DND-41 (cell line): ENCODE measurements around the gene PDIK1L.

Source experiments
- ATAC-seq: fragments of 200-7000 bp; cut with Tn5 transposase; 3 replicates; pipeline ENCODE4 v1.9.1; 2021; ENCODE audit warnings: low read depth; ENCODE audit not compliant: insufficient read depth
- DNase-seq: peaks from one replicate; pipeline ENCODE4 v3.0.0-alpha.2; 2020
- H2AFZ ChIP-seq: 2 replicates; pipeline ENCODE4 v1.6.0; 2012; ENCODE audit warnings: low read depth, low read length
- H3K27ac ChIP-seq: 2 replicates; pipeline ENCODE4 v1.5.1; 2012; ENCODE audit warnings: low read length, inconsistent platforms
- H3K27me3 ChIP-seq: fragments of 200-600 bp; sonication (generic); 2 replicates; pipeline ENCODE4 v1.6.0; 2012; ENCODE audit warnings: low read length, mild to moderate bottlenecking, inconsistent platforms; ENCODE audit not compliant: insufficient read depth, poor library complexity
- H3K36me3 ChIP-seq: 2 replicates; pipeline ENCODE4 v1.5.1; 2012; ENCODE audit warnings: low read length, inconsistent platforms; ENCODE audit not compliant: insufficient read depth
- H3K4me1 ChIP-seq: 2 replicates; pipeline ENCODE4 v1.5.1; 2012; ENCODE audit warnings: mild to moderate bottlenecking, low read length; ENCODE audit not compliant: insufficient read depth
- H3K4me2 ChIP-seq: 2 replicates; pipeline ENCODE4 v1.6.0; 2012; ENCODE audit warnings: mild to moderate bottlenecking, moderate library complexity, low read length, inconsistent platforms; ENCODE audit not compliant: insufficient read depth
- H3K4me3 ChIP-seq, 2 experiments: fragments of 200-600 bp in 1 of 2; shearing (Covaris generic) in 1 of 2; 2 replicates each; pipeline ENCODE4 v1.5.1; 2012 to 2016; ENCODE audit warnings: inconsistent platforms in 2 of 2, low read length in 2 of 2, mild to moderate bottlenecking in 2 of 2, low read depth in 1 of 2, moderate library complexity in 1 of 2
- H3K79me2 ChIP-seq: 2 replicates; pipeline ENCODE4 v1.6.0; 2012; ENCODE audit warnings: low read length, inconsistent platforms; ENCODE audit not compliant: insufficient read depth
- H3K9ac ChIP-seq: 2 replicates; pipeline ENCODE4 v1.6.0; 2012; ENCODE audit warnings: low read depth, mild to moderate bottlenecking, inconsistent platforms, low read length, moderate library complexity
- H3K9me3 ChIP-seq: 2 replicates; pipeline ENCODE4 v1.5.1; 2012; ENCODE audit warnings: low read length, moderate library complexity, mild to moderate bottlenecking, inconsistent platforms; ENCODE audit not compliant: insufficient read depth, severe bottlenecking
- H4K20me1 ChIP-seq: 2 replicates; pipeline ENCODE4 v1.6.0; 2012; ENCODE audit warnings: low read length; ENCODE audit not compliant: insufficient read depth
- CTCF ChIP-seq: IDR thresholded peaks from 2 replicates; pipeline ENCODE4 v1.5.1; 2012; ENCODE audit warnings: borderline replicate concordance, low read length, moderate library complexity, mild to moderate bottlenecking; ENCODE audit not compliant: poor library complexity, severe bottlenecking; ENCODE audit errors: extremely low read depth
- EZH2 ChIP-seq: IDR thresholded peaks from 3 replicates; pipeline ENCODE4 v1.6.1; 2012; ENCODE audit warnings: borderline replicate concordance, low read depth, mild to moderate bottlenecking, moderate library complexity, low read length, inconsistent platforms; ENCODE audit not compliant: severe bottlenecking

Gene PDIK1L

GRCh38 chr1:26154750-26155149, 43.1 kb downstream of the PDIK1L start:
- TF ChIP-seq CTCF (no peak), EZH2 (no peak)
- H3K4me2 ChIP-seq: no peak overlapping the region
- H3K4me1 ChIP-seq: peaks cover 20% of the 10 kb centered on the region
- ATAC-seq: no peak
- no peak overlapping the region for H2AFZ ChIP-seq
- no peak overlapping the region for H3K9ac ChIP-seq
- no peaks in the 10 kb centered on the region for H3K9me3 ChIP-seq
- no peak for DNase-seq
- no peaks in the 10 kb centered on the region for H3K79me2 ChIP-seq
- no peaks in the 10 kb centered on the region for H3K36me3 ChIP-seq
- H3K27me3 ChIP-seq: peaks cover 22% of the 10 kb centered on the region
- no peak overlapping the region for H3K4me3 ChIP-seq
- H3K27ac ChIP-seq: no peak overlapping the region
- no peaks in the 10 kb centered on the region for H4K20me1 ChIP-seq

GRCh38 chr1:26155370-26156284, 44.0 kb downstream of the PDIK1L start:
- H3K9me3 ChIP-seq: no peaks in the 10 kb centered on the region
- H3K27me3 ChIP-seq: peaks cover 17% of the 10 kb centered on the region
- ATAC-seq: peak; percentile 77
- H3K79me2 ChIP-seq: no peaks in the 10 kb centered on the region
- H3K9ac ChIP-seq: no peak overlapping the region
- H3K27ac ChIP-seq: no peak overlapping the region
- no peak overlapping the region for H3K4me2 ChIP-seq
- no peaks in the 10 kb centered on the region for H3K36me3 ChIP-seq
- no peak for TF ChIP-seq CTCF
- no peak for TF ChIP-seq EZH2
- H4K20me1 ChIP-seq: no peaks in the 10 kb centered on the region
- H2AFZ ChIP-seq: peak overlapping the region; percentile 38; the same call in 1 of the 2 replicates
- peak; percentile 40 for DNase-seq
- no peak overlapping the region for H3K4me3 ChIP-seq
- H3K4me1 ChIP-seq: peaks cover 20% of the 10 kb centered on the region

GRCh38 chr1:26156285-26157038, 44.8 kb downstream of the PDIK1L start:
- peaks cover 22% of the 10 kb centered on the region for H3K27me3 ChIP-seq
- ATAC-seq: peak; percentile 79
- TF ChIP-seq EZH2: no peak
- no peak for TF ChIP-seq CTCF
- no peaks in the 10 kb centered on the region for H3K9me3 ChIP-seq
- peaks cover 20% of the 10 kb centered on the region for H3K4me1 ChIP-seq
- H3K79me2 ChIP-seq: no peaks in the 10 kb centered on the region
- H3K36me3 ChIP-seq: no peaks in the 10 kb centered on the region
- peak; percentile 67 for DNase-seq
- peak overlapping the region in 1 of 2 experiments; percentile 1; a peak in 1 of 4 replicates for H3K4me3 ChIP-seq
- 0 out of 2 replicates have a peak overlapping the region, but pooled peaks have one; percentile 10 for H2AFZ ChIP-seq
- H4K20me1 ChIP-seq: no peaks in the 10 kb centered on the region
- H3K27ac ChIP-seq: no peak overlapping the region
- H3K9ac ChIP-seq: peak overlapping the region; percentile 16; the same call in 1 of the 2 replicates
- peak overlapping the region; percentile 34 for H3K4me2 ChIP-seq
